ENCODE results near the gene RUFY1.
"Not testable (repeated sequence)": the region's sequence is repeated elsewhere in the genome, so short reads cannot be mapped to it uniquely, and the experiment has no call there.

DNA sequence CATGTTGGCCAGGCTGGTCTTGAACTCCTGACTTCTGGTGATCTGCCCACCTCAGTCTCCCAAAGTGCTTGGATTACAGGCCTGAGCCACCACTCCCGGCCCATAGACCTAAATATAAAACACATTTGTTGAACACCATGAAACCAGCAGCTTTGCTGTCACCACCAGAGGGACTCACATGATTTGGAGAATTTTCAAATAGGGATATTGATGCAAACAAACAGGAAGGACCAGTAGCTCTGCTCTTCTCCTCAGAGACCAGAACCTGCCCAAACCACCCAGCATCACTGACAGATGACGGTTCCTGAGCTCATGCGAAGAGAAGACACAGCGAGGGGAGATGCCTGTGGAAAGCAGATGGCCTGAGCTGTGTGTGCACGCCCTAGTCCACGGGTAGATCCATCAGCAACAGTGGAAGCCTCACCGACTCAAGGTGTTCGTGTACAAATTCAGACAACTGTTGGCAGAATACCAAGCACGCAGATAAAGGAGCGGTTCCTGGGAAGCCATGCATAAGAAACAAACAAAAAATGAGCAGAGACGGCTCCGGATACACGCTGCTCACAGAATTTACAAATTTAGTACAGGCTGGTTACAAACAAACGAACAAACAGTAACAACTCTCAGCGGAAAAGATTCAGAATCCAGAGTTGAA is 30.8 kb upstream of the RUFY1 start:
- TF ChIP-seq, protein P1, sequence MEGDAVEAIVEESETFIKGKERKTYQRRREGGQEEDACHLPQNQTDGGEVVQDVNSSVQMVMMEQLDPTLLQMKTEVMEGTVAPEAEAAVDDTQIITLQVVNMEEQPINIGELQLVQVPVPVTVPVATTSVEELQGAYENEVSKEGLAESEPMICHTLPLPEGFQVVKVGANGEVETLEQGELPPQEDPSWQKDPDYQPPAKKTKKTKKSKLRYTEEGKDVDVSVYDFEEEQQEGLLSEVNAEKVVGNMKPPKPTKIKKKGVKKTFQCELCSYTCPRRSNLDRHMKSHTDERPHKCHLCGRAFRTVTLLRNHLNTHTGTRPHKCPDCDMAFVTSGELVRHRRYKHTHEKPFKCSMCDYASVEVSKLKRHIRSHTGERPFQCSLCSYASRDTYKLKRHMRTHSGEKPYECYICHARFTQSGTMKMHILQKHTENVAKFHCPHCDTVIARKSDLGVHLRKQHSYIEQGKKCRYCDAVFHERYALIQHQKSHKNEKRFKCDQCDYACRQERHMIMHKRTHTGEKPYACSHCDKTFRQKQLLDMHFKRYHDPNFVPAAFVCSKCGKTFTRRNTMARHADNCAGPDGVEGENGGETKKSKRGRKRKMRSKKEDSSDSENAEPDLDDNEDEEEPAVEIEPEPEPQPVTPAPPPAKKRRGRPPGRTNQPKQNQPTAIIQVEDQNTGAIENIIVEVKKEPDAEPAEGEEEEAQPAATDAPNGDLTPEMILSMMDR (IDR thresholded peaks at IDR 0.05; ENCODE audit: insufficient read depth, low read length, poor library complexity, severe bottlenecking), result not testable (repeated sequence)
- TF ChIP-seq EZH2phosphoT487 (conservative IDR thresholded peaks at IDR 0.05; ENCODE audit: low read length), result not testable (repeated sequence)
